ENCODE results near the gene TSC2. TPM values are rescaled to one million over a fixed set of nuclear protein-coding genes. Genes with fewer than 3 reads are reported as not detected.

The TSC2 gene
- total and polyA plus RNA-seq, 2 of the 13 experiments (the other 11 are each of a cell fraction or from before 2014, with no cell fraction given): 19.6 to 40.4 TPM

DNA sequence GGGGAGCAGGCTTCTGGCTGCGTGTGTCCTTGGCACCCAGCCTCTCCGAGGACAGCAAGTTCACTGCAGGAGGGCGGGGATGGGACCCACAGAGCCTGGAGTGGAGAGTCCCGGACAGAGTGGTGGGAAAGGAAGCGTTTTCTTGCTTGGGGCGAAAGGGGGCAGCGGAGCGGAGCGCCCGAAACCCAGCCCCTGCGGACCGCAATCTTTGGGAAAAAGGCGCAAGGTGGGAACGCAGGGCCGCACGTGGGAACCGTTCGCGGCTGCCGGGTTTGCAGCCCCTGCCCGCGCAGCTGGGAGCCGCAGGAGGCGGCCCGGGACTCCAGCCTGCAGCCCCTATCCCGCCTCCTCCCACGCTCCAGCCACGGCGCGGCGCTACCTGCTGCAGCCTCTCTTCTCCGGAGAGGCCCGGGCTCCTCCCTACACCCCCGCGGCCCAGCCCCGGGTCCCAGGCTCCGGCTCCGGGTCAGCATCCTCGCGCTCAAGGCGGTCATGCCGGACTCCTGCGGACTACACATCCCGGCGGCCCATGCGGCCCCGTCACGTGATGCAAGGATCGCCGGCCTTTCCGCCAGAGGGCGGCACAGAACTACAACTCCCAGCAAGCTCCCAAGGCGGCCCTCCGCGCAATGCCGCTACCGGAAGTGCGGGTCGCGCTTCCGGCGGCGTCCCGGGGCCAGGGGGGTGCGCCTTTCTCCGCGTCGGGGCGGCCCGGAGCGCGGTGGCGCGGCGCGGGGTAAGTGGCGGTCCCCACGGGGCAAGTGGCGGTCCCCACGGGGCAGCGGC lies at the start of gene TSC2, which contains the start of gene NTHL1 (continued):
- TF ChIP-seq, protein P1, sequence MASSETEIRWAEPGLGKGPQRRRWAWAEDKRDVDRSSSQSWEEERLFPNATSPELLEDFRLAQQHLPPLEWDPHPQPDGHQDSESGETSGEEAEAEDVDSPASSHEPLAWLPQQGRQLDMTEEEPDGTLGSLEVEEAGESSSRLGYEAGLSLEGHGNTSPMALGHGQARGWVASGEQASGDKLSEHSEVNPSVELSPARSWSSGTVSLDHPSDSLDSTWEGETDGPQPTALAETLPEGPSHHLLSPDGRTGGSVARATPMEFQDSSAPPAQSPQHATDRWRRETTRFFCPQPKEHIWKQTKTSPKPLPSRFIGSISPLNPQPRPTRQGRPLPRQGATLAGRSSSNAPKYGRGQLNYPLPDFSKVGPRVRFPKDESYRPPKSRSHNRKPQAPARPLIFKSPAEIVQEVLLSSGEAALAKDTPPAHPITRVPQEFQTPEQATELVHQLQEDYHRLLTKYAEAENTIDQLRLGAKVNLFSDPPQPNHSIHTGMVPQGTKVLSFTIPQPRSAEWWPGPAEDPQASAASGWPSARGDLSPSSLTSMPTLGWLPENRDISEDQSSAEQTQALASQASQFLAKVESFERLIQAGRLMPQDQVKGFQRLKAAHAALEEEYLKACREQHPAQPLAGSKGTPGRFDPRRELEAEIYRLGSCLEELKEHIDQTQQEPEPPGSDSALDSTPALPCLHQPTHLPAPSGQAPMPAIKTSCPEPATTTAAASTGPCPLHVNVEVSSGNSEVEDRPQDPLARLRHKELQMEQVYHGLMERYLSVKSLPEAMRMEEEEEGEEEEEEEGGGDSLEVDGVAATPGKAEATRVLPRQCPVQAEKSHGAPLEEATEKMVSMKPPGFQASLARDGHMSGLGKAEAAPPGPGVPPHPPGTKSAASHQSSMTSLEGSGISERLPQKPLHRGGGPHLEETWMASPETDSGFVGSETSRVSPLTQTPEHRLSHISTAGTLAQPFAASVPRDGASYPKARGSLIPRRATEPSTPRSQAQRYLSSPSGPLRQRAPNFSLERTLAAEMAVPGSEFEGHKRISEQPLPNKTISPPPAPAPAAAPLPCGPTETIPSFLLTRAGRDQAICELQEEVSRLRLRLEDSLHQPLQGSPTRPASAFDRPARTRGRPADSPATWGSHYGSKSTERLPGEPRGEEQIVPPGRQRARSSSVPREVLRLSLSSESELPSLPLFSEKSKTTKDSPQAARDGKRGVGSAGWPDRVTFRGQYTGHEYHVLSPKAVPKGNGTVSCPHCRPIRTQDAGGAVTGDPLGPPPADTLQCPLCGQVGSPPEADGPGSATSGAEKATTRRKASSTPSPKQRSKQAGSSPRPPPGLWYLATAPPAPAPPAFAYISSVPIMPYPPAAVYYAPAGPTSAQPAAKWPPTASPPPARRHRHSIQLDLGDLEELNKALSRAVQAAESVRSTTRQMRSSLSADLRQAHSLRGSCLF (CRISPR knock-in tag; IDR thresholded peaks at IDR 0.05; ENCODE audit: borderline replicate concordance): no peak
- TF ChIP-seq FOXO1 (CRISPR knock-in tag; IDR thresholded peaks at IDR 0.05): no peak; the same call in 1 of the 2 replicates
- peak; percentile 67 for TF ChIP-seq MED8 (CRISPR knock-in tag; IDR thresholded peaks at IDR 0.05; ENCODE audit: insufficient replicate concordance)
- peak; percentile 16; the same call in 1 of the 2 replicates for TF ChIP-seq TMF1 (CRISPR knock-in tag; IDR thresholded peaks at IDR 0.05; ENCODE audit: low read depth)
- no peak for TF ChIP-seq RFXANK (CRISPR knock-in tag; IDR thresholded peaks at IDR 0.05)
- peak; percentile 87 for TF ChIP-seq MTERF4 (CRISPR knock-in tag; IDR thresholded peaks at IDR 0.05)
- TF ChIP-seq TP53 (CRISPR knock-in tag; conservative IDR thresholded peaks at IDR 0.05): 0 out of 2 replicates have a peak, but pooled peaks have one; percentile 24
- TF ChIP-seq ZNF407 (CRISPR knock-in tag; IDR thresholded peaks at IDR 0.05; ENCODE audit: not compliant biosample characterization): peak; percentile 8
- no peak for TF ChIP-seq SCMH1 (CRISPR knock-in tag; IDR thresholded peaks at IDR 0.05; ENCODE audit: borderline replicate concordance)
- 0 out of 2 replicates have a peak, but pooled peaks have one; percentile 19 for TF ChIP-seq PAX8 (CRISPR knock-in tag; IDR thresholded peaks at IDR 0.05; ENCODE audit: borderline replicate concordance)
- TF ChIP-seq ISX (CRISPR knock-in tag; conservative IDR thresholded peaks at IDR 0.05): no peak
- TF ChIP-seq FOXM1 (CRISPR knock-in tag; IDR thresholded peaks at IDR 0.05): no peak
- TF ChIP-seq RELA (CRISPR knock-in tag; IDR thresholded peaks at IDR 0.05): no peak; the same call in 1 of the 2 replicates
- no peak; the same call in 1 of the 2 replicates for TF ChIP-seq ELF4 (CRISPR knock-in tag; IDR thresholded peaks at IDR 0.05; ENCODE audit: borderline replicate concordance)
- no peak for TF ChIP-seq MYNN (CRISPR knock-in tag; IDR thresholded peaks at IDR 0.05; ENCODE audit: low read depth)
